ENCODE measurements around the gene S1PR4.
A peak's percentile ranks its signal among the peaks of the same experiment; 100 is the strongest.

Gene S1PR4

DNA sequence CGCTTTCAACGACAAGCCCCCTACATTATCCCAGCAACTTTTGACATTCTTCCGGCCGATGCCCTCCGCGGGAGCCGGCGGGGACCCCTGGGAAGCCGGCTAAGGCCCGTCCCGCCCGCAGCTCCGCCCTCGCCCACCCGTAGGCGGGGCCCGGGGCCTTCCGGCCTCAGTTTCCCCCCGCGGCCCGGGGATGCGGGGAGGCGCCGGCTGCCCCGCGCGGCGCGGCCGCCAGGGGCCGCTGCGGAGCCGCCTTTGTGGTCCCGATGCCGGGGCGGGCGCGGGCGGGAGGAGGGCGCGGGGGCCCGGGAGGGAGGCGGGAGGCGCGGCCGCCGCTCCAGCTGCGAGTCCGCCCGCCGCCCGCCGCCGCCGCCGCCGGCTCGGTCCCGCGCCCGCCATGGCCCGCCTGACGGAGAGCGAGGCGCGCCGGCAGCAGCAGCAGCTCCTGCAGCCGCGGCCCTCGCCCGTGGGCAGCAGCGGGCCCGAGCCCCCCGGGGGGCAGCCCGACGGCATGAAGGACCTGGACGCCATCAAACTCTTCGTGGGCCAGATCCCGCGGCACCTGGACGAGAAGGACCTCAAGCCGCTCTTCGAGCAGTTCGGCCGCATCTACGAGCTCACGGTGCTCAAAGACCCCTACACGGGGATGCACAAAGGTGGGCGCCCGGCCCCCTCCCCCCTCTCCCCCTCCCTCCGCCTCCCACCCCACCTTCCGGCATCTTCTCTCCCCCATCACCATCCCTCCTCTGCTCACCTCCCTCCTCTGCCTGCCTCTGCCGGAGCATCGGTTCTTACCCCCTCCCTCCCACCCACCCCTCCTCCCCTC, 46.0 kb downstream of the S1PR4 start, which contains the start of gene CELF5:
CELF5 (plus strand) TSS at position 316 of the 823 bp plus-strand sequence; CDS start at position 395, 79 bp downstream.
- TF ChIP-seq CTCF (IDR thresholded peaks at IDR 0.05; ENCODE audit: low read depth, low read length) (no peak), MAX (IDR thresholded peaks at IDR 0.05; ENCODE audit: low read depth, low read length) (no peak), POLR2A (IDR thresholded peaks at IDR 0.05; ENCODE audit: extremely low read depth, insufficient read length) (no peak), MYC (IDR thresholded peaks at IDR 0.05; ENCODE audit: low read depth, low read length) (no peak)
- peak; percentile 33 for DNase-seq (ENCODE audit: low read depth)
- no peak within 1 kb of the TSS for H3K4me3 ChIP-seq (ENCODE audit: low read depth, low read length)

GRCh38 chr19:3225169-3225485, 46.6 kb downstream of the S1PR4 start:
- no peak overlapping the region for H3K4me3 ChIP-seq (ENCODE audit: low read depth, low read length)

GRCh38 chr19:3225677-3226093, 47.1 kb downstream of the S1PR4 start:
- H3K4me3 ChIP-seq (ENCODE audit: low read depth, low read length): no peak overlapping the region
- TF ChIP-seq POLR2A (IDR thresholded peaks at IDR 0.05; ENCODE audit: extremely low read depth, insufficient read length): no peak
- TF ChIP-seq CTCF (IDR thresholded peaks at IDR 0.05; ENCODE audit: low read depth, low read length): no peak
- no peak for TF ChIP-seq MAX (IDR thresholded peaks at IDR 0.05; ENCODE audit: low read depth, low read length)
- no peak for TF ChIP-seq MYC (IDR thresholded peaks at IDR 0.05; ENCODE audit: low read depth, low read length)
- no peak for DNase-seq (ENCODE audit: low read depth)

More at GRCh38 chr19:3225169-3225485, 46.6 kb downstream of the S1PR4 start:
- TF ChIP-seq POLR2A (IDR thresholded peaks at IDR 0.05; ENCODE audit: extremely low read depth, insufficient read length) (no peak), MYC (IDR thresholded peaks at IDR 0.05; ENCODE audit: low read depth, low read length) (no peak), CTCF (IDR thresholded peaks at IDR 0.05; ENCODE audit: low read depth, low read length) (no peak), MAX (IDR thresholded peaks at IDR 0.05; ENCODE audit: low read depth, low read length) (no peak)
- no peak for DNase-seq (ENCODE audit: low read depth)

DNA sequence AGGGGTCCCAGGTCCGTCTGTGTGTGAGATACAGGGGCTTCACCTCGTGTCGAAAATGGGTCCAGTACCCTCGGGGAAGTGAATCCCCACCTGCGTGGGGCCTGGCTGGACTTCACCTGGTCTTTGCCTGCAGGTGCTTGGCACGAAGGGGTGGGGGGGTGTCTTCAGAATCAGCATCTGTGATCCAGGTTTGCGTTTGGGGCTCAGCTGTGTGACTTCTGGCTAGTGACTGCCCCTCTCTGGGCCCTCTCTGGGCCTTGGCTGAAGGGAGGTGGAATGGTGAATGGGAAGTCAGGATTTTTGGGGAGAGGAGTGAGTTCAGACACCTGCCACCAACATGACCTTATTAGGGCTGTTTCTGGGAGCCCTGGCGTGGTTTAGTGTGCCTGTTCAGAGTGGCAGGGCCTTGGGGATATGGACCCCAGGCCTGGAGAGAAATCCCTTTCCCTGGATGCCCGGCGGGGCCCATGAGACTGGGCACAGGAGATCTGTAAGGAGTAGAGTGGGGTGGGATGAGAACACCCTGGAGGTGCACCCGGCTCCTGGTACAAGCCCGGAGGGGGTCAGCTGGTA, 48.6 kb downstream of the S1PR4 start:
- TF ChIP-seq POLR2A (IDR thresholded peaks at IDR 0.05; ENCODE audit: extremely low read depth, insufficient read length) (no peak), MYC (IDR thresholded peaks at IDR 0.05; ENCODE audit: low read depth, low read length) (no peak), CTCF (IDR thresholded peaks at IDR 0.05; ENCODE audit: low read depth, low read length) (no peak), MAX (IDR thresholded peaks at IDR 0.05; ENCODE audit: low read depth, low read length) (no peak)
- DNase-seq (ENCODE audit: low read depth): no peak
- no peak overlapping the region for H3K4me3 ChIP-seq (ENCODE audit: low read depth, low read length)

DNA sequence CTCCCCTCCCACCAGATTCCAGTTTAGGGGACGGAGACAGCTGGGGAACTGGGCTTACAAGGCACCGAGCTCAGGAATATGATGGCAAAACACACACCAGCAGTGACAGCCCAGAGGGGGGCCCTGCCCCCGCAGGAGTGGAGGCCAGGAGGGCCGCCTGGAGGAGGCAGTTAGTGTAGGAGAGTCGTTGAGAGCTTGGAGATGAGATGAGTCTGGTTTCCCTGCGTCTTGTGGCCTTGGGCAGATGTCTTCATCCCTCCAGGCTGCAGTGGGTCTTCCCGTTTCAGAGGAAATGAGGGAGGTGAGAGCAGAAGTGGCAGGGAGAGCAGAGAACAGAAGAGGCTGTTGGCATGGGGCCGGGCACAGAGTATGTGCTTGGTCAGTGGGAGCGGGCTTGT, 50.8 kb downstream of the S1PR4 start:
- H3K4me3 ChIP-seq (ENCODE audit: low read depth, low read length): no peak overlapping the region
- TF ChIP-seq POLR2A (IDR thresholded peaks at IDR 0.05; ENCODE audit: extremely low read depth, insufficient read length) (no peak), MAX (IDR thresholded peaks at IDR 0.05; ENCODE audit: low read depth, low read length) (no peak), CTCF (IDR thresholded peaks at IDR 0.05; ENCODE audit: low read depth, low read length) (no peak), MYC (IDR thresholded peaks at IDR 0.05; ENCODE audit: low read depth, low read length) (no peak)
- no peak for DNase-seq (ENCODE audit: low read depth)

Data from NB4 (cell line).